Heart left ventricle (tissue), 13 donors: ENCODE measurements around the gene PDYN.

Source experiments
- POLR2A ChIP-seq, 2 donors: fragments of 450-650 bp; IDR thresholded peaks; one replicate each; pipeline ENCODE4 v1.6.1; 2017; ENCODE audit warnings: antibody characterized with exemption in 2 of 2, mild to moderate bottlenecking in 2 of 2, moderate library complexity in 2 of 2
- TF ChIP-seq, protein P1 (sequence below), 12 donors: fragments of 200-600 bp; sonication (generic) in 4 of 12; IDR thresholded peaks; one replicate each; pipeline versions ENCODE4 v1.5.0 to v1.8.0; 2018 to 2022; ENCODE audit warnings: antibody characterized with exemption in 12 of 12, mild to moderate bottlenecking in 5 of 12
- donor health status: ischemic (EF 13 %, LVEDD 7.1; RV severe dilation, severe dysfunction).
- donor health status: DM: no; HTN: yes; CAD: no.
- donor health status: DM: no; HTN: no; CAD: no.
- donor health status: ischemic (EF 25% LVEDD 6.9; RV normal size, moderate dysfunction).
- donor health status: ischemic (EF 25% LVEDD 5.7; RV mildly dilated, moderate dysfunction).
- donor health status: ischemic (EF 35%, LVEDD 5.7; RV mildly dilated, moderate dysfunction).
- donor health status: nonischemic (EF 11% LVEDD 7.7; RV severe dilation, severe dysfunction).
- donor health status: DM: yes; HTN: yes; CAD: no.
- donor health status: PGD.
- donor health status: ischemic (EF 29% LVEDD 5.4; RV normal size, mild dysfunction).
- donor health status: nonischemic (EF 23%, LVEDD 6.1; RV moderate dilation, normal function).

DNA sequence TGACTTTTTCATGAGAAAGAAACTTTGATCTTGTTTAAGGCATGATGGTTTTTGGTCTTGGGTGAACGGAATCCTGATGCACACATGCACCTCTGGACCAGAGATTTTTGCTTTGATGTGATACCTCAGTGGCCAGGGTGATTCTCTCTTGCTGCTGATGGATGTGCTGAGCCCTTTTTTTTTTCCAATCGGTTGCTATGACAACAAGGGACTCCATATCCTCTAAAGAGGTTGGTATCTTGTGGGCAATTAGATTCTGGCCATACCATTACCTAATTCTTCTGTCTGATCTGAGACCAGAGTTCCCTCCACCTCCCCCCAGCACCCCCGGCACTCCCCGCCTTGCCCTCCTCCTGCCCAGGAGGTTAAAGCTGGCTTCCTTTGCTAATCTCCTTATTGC is 24.9 kb downstream of the PDYN start:
- TF ChIP-seq, protein P1, sequence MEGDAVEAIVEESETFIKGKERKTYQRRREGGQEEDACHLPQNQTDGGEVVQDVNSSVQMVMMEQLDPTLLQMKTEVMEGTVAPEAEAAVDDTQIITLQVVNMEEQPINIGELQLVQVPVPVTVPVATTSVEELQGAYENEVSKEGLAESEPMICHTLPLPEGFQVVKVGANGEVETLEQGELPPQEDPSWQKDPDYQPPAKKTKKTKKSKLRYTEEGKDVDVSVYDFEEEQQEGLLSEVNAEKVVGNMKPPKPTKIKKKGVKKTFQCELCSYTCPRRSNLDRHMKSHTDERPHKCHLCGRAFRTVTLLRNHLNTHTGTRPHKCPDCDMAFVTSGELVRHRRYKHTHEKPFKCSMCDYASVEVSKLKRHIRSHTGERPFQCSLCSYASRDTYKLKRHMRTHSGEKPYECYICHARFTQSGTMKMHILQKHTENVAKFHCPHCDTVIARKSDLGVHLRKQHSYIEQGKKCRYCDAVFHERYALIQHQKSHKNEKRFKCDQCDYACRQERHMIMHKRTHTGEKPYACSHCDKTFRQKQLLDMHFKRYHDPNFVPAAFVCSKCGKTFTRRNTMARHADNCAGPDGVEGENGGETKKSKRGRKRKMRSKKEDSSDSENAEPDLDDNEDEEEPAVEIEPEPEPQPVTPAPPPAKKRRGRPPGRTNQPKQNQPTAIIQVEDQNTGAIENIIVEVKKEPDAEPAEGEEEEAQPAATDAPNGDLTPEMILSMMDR (IDR thresholded peaks at IDR 0.05) = no peak
- TF ChIP-seq POLR2A (IDR thresholded peaks at IDR 0.05) = no peak
